HG02571 (cell line): ENCODE data around the gene RAB36.
"Not testable (repeated sequence)": the region's sequence is repeated elsewhere in the genome, so short reads cannot be mapped to it uniquely, and the experiment has no call there.

Experiments
- ATAC-seq: cut with Tn5 transposase; IDR thresholded peaks from one replicate; pipeline ENCODE4 v1.9.1; 2021; ENCODE audit warnings: mild to moderate bottlenecking, moderate library complexity; ENCODE audit not compliant: unreplicated experiment

RAB36 gene

DNA sequence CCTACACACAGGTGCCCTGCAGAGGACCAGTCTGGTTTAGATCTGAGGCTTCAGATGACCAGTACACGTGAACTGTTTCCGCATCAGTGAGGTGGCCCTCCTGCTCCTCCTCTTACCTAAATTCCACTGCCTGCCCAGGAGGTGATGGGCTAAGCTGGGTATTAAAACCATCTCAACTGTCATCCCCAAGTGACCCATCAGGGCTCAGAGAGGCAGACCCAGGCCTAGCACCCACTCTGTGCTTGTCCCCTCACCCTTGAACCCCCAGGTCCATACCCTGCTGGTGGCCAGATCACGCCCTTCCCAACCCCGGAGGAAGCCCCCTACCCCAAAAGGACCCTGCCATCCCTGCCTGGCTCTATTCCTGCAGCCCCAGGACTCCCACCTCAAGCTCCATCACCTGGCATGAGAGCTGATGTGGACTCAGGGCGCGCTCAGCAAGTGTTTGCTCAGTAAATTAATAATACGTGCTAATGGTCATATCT, 24.8 kb upstream of the RAB36 start:
- ATAC-seq: no peak

GRCh38 chr22:23121000-23121421, 24.3 kb upstream of the RAB36 start:
- ATAC-seq: no peak

DNA sequence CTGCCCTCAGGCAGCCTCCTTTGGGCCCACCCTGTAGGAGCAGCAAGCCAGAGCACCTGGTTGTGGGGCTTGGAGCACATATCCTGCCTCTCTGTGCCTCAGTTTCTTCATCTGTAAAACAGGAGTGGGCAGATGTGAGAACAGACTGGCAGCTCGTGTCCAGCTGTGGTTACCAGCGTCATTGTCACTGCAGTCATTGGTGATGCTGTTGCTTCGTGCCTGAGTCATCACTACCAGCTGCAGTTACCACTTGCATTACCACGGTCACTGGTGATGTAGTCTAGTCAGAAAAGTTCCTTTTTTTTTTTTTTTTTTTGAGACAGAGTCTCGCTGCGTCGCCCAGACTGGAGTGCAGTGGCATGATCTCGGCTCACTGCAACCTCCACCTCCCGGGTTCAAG, 23.9 kb upstream of the RAB36 start:
- no peak for ATAC-seq

DNA sequence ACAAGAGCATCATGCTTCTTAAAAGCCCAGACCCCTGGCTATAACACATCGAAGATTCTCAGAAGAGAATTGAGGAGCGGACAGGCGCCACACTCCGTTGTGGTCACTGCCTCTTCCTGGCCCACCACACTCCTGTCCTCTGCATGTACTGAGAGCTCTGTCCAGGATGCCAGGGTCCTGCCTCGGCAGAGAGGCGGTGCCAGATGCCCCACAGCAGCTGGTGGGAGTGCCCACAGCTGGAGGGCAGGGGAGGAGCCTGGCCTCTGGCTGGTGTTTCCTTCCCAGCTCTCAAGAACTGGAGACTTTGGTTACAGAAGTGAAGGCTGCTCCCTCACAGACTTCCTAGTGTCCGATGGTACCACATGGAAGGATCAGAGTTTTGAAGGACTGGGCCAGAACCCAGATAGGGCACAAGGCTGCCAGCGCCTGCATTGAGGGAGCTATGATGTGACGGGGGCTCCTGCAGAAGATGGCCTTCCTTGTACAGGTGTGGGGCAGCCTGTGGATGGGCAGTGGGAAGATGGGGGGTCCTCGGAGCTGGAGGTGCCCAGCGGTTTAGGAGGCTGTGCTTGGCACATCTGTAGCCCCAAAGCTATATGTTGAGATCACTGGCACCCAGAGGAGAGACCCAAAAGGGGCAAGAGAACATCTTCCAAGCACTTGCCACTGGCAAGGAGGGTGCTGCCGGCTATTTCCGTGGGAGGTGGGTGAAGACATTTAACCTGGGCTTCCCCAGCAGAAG, 22.9 kb upstream of the RAB36 start:
- ATAC-seq: no peak

DNA sequence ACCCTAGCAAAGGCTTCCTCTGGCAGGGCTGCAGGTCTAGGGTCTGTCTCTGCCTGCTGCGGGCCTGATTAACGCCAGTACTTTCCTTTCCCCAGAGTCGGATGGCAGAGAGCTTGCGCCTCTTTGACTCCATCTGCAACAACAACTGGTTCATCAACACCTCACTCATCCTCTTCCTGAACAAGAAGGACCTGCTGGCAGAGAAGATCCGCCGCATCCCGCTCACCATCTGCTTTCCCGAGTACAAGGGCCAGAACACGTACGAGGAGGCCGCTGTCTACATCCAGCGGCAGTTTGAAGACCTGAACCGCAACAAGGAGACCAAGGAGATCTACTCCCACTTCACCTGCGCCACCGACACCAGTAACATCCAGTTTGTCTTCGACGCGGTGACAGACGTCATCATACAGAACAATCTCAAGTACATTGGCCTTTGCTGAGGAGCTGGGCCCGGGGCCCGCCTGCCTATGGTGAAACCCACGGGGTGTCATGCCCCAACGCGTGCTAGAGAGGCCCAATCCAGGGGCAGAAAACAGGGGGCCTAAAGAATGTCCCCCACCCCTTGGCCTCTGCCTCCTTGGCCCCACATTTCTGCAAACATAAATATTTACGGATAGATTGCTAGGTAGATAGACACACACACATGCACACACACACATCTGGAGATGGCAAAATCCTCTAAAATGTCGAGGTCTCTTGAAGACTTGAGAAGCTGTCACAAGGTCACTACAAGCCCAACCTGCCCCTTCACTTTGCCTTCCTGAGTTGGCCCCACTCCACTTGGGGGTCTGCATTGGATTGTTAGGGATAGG, 22.1 kb upstream of the RAB36 start:
- ATAC-seq: no peak

DNA sequence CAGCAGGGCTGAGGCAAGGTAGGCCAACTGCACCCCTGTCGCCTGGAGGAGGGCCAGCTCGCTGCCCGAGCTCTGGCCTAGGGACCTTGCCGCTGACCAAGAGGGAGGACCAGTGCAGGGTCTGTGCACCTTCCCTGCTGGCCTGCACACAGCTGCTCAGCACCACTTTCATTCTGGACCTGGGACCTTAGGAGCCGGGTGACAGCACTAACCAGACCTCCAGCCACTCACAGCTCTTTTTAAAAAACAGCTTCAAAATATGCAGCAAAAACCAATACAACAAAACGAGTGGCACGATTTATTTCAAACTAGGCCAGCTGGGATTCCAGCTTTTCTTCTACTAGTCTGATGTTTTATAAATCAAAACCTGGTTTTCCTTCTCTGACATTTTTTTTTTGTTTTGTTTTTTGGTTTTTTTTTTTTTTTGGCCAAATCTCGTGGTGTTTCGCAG, 21.4 kb upstream of the RAB36 start:
- ATAC-seq: no peak

DNA sequence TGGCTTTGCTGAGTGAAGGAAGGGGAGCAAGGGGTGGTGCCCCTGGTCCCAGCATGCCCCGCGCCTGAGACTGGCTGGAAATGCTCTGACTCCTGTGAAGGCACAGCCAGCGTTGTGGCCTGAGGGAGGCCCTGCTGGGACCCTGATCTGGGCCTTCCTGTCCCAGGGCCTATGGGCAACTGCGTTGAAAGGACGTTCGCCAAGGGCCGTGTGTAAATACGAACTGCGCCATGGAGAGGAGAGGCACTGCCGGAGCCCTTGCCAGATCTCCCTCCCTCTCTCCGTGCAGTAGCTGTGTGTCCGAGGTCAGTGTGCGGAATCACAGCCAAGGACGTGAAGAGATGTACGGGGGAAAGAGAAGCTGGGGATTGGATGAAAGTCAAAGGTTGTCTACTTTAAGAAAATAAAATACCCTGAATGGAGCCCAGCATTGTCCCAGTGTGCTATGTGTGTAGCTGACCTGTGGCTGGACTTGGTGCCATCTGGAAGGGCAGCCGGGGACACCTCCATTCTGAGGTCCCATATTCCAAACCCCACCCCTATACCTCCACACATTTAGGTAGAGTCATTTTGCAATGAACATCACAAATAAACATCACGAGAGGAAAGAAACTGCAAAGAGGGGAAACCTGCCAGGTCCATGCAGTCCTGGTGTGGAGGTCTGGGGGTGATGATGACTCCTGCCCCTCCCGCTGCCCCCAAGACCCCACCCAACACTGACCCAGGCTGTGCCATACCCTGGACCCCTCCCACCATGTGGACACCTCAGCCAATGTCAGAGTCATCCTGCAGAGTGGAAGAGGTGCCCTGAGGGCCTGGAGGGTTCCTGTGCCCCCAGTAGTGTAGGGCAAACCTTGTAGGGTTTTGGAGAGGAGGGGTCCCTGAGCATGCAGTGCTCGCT, 20.4 kb upstream of the RAB36 start:
- ATAC-seq: no peak

GRCh38 chr22:23125512-23126103, 19.7 kb upstream of the RAB36 start:
- no peak for ATAC-seq

GRCh38 chr22:23126165-23127054, 18.9 kb upstream of the RAB36 start:
- no peak for ATAC-seq

DNA sequence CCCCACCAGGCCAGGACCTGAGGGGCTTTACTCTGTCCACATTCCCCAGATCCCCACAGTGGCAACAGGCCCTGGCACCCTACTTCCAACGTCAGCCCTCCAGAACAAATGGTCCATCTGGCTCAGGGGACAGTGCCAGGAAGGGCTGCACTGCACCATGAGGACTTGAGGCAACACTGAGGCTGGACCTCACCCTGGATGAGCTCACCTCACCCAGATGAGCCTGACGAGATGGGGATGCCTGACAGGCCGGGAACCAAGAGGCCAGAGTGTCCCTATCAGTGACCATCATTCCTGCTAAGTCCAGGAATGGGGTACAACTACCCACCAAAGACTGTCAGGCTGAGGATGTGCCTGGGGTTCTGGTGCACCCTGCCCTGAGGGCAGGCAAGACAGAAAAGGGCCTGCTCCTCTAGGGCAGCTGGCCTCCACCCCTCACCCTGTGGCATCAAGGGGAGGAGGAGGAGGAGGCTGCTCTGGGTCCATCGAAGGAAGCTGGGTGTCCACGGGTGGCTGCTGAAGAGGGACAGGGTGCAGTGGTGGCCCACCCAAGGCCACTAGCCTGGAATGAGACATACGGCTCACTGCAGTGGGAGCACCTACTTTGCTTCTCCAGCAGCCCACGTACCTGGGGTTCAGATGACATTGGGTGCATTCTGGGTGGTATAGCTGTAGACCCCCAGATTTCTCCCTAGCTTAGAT, 18.1 kb upstream of the RAB36 start:
- ATAC-seq: no peak

DNA sequence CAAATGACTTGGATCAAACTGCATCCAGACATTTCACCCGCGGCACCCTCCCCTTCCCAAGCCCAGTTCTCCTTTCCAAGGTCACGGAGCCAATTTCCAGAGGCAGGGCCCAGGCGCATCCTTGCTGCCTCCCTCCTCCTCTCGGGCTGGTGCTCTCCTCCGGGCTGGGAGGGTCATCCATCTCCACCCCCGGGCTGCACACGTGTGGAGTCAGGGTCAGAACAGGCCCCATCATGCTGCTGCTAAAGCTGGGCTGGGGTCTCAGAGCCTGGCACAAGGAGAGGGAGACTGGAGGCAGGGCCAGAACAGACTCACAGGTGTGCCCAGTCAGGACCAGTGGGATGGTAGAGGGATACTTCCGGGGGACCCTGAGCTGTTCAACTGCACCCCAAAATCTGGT, 17.5 kb upstream of the RAB36 start:
- no peak for ATAC-seq

GRCh38 chr22:23128269-23129108, 16.8 kb upstream of the RAB36 start:
- ATAC-seq: no peak

- ATAC-seq: no peak
Measured at GRCh38 chr22:23129149-23129548, 16.1 kb upstream of the RAB36 start.

- no peak for ATAC-seq
Measured at GRCh38 chr22:23130697-23131096, 14.6 kb upstream of the RAB36 start.

- no peak for ATAC-seq
Measured at GRCh38 chr22:23131931-23132330, 13.3 kb upstream of the RAB36 start.

DNA sequence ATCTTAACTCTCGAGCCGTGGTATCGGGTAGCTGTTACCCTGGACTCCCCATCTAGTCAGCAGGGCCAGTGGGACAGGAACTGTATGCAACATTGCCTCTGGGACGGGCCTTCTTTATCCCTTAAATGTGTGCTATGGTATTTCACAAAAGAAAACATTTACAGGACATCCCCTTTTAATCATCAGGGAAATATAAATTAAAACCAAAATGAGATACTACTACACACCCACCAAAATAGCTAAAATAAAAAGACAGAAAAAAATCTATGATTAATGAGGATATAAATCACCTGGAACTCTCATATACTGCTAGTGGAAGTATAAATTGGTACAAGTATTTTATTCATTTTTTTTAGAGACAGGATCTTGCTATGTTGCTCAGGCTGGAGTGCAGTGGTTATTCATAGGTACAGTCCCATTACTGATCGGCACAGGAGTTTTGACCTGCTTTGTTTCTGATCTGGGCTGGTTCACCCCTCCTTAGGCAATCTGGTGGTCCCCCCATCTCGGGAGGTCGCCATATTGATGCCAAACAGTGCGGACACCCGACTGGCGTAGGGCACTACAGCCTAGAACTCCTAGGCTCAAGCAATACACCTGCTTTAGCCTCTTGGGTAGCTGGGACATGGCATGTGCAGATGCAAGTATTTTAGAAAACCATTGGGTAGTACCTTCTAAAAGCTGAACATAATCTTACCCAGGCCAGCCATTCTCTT, 12.7 kb upstream of the RAB36 start:
- ATAC-seq: no peak

GRCh38 chr22:23133922-23134321, 11.4 kb upstream of the RAB36 start:
- ATAC-seq: no peak

DNA sequence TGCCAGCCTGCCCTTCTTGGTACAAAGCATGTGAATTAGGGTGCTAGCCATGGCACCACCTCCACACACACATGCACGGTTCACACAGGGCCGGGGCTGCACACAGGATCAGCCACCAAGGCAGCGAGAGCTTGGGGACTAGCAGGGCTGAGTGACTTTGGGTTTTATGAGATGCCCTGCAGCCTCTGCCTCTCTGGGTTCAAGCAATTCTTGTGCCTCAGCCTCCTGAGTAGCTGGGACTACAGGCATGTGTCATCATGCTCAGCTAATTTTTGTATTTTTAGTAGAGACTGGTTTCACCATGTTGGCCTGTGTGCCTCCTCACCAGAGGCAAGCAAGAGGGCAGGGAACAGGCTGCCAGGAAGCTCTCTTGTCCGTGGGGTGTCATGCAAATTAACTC, 8.3 kb upstream of the RAB36 start:
- ATAC-seq: not testable (repeated sequence)
